Esophagus muscularis mucosa (tissue), 4 donors: ENCODE data around the gene FMN2. TPM values are rescaled to one million over a fixed set of nuclear protein-coding genes. Genes with fewer than 3 reads are reported as not detected.

Experiments
- DNase-seq: peaks from one replicate; pipeline ENCODE4 v3.0.0-alpha.2; 2017; ENCODE audit errors: extremely low spot score
- H3K27ac ChIP-seq, 4 donors: fragments of 200-600 bp; sonication (generic); replicated peaks in 1 of 4; 1 replicate in 3 of 4; 2 replicates in 1 of 4; pipeline ENCODE4 v1.5.1; 2016 to 2019; ENCODE audit warnings: mild to moderate bottlenecking in 1 of 4
- H3K27me3 ChIP-seq, 4 donors: fragments of 200-600 bp; sonication (generic); one replicate each; pipeline versions ENCODE4 v1.5.1 to v1.6.0; 2016 to 2019
- H3K36me3 ChIP-seq, 4 donors: fragments of 200-600 bp; sonication (generic); one replicate each; pipeline ENCODE4 v1.5.1; 2016 to 2019
- H3K4me1 ChIP-seq, 4 donors: fragments of 200-600 bp; sonication (generic); one replicate each; pipeline ENCODE4 v1.5.1; 2016 to 2019
- H3K4me3 ChIP-seq, 4 donors: fragments of 200-600 bp; sonication (generic); 1 replicate in 2 of 4; 2 replicates in 2 of 4; pipeline ENCODE4 v1.5.1; 2016 to 2019; ENCODE audit warnings: mild to moderate bottlenecking in 4 of 4, moderate library complexity in 1 of 4
- H3K9me3 ChIP-seq, 4 donors: fragments of 200-600 bp; sonication (generic); 1 replicate in 3 of 4; 2 replicates in 1 of 4; pipeline ENCODE4 v1.5.1; 2016 to 2019
- CTCF ChIP-seq, 3 experiments: fragments of 200-600 bp in 2 of 3; fragments of 450-650 bp in 1 of 3; sonication (generic) in 2 of 3; IDR thresholded peaks; one replicate each; pipeline ENCODE4 v1.5.1; 2017 to 2019; ENCODE audit warnings: antibody characterized with exemption in 3 of 3, mild to moderate bottlenecking in 2 of 3, moderate library complexity in 1 of 3
- EP300 ChIP-seq: sonication (generic); formaldehyde crosslinking; IDR thresholded peaks from one replicate; pipeline ENCODE4 v1.6.1; 2017; ENCODE audit warnings: antibody characterized with exemption
- POLR2A ChIP-seq: fragments of 450-650 bp; IDR thresholded peaks from one replicate; pipeline ENCODE4 v1.6.1; 2017; ENCODE audit warnings: antibody characterized with exemption, moderate library complexity, mild to moderate bottlenecking, low read depth
- POLR2AphosphoS5 ChIP-seq, 2 donors: sonication (generic); formaldehyde crosslinking; IDR thresholded peaks; one replicate each; pipeline ENCODE4 v1.6.1; 2017; ENCODE audit warnings: antibody characterized with exemption in 2 of 2
- WGBS: methylation state at CpG from one replicate; pipeline ENCODE4 v1.1.5; 2018; 5-methylcytosine and 5-hydroxymethylcytosine counted together
- intact Hi-C: fragments of 100-400 bp; cut with DNase I; formaldehyde crosslinking; loops from one replicate; pipeline ENCODE4 v1.15.1; 2023
- total RNA-seq, 4 donors: library from RNA; depleted of rRNA; stranded (reverse); fragments of >200 nt; gene quantifications; one replicate each; pipeline versions ENCODE4 v1.1.0 to v1.2.1, GENCODE V29; 2016

Gene FMN2
- total RNA-seq, 4 donors from 2014 or later: 0.32 to 2.5 (median 1.4) TPM

- Histone ChIP-seq H3K4me1 (peaks cover 0 to 33% (median 19%) of the 10 kb centered on the region in 4 donors), H3K27me3 (no peaks in the 10 kb centered on the region), H3K27ac (no peak overlapping the region), H3K36me3 (no peaks in the 10 kb centered on the region), H3K9me3 (no peaks in the 10 kb centered on the region), H3K4me3 (no peak overlapping the region)
- TF ChIP-seq EP300 (no peak), CTCF (IDR thresholded peaks at IDR 0.05) (no peak), POLR2A (no peak), POLR2AphosphoS5 (IDR thresholded peaks at IDR 0.05) (no peak)
- intact Hi-C loops: no loop called here
- WGBS: 45% methylated on average over 2 of the region's 2 CpGs
- DNase-seq: no peak
Observed at GRCh38 chr1:240343045-240343444, 251.4 kb downstream of the FMN2 start.

GRCh38 chr1:240343966-240344365 is 252.3 kb downstream of the FMN2 start:
- DNase-seq: no peak
- no peak overlapping the region for H3K27ac ChIP-seq
- H3K4me3 ChIP-seq: no peak overlapping the region
- no peak for TF ChIP-seq CTCF (IDR thresholded peaks at IDR 0.05)
- TF ChIP-seq POLR2AphosphoS5 (IDR thresholded peaks at IDR 0.05): no peak
- TF ChIP-seq POLR2A: no peak
- TF ChIP-seq EP300: no peak
- no peaks in the 10 kb centered on the region for H3K36me3 ChIP-seq
- H3K4me1 ChIP-seq: peaks cover 0 to 32% (median 17%) of the 10 kb centered on the region in 4 donors
- intact Hi-C loops: no loop called here
- no peaks in the 10 kb centered on the region for H3K27me3 ChIP-seq
- H3K9me3 ChIP-seq: no peaks in the 10 kb centered on the region

GRCh38 chr1:240344918-240345317 is 253.2 kb downstream of the FMN2 start:
- H3K9me3 ChIP-seq: no peaks in the 10 kb centered on the region
- no peak for TF ChIP-seq POLR2AphosphoS5 (IDR thresholded peaks at IDR 0.05)
- no peak for TF ChIP-seq CTCF (IDR thresholded peaks at IDR 0.05)
- no peak for TF ChIP-seq POLR2A
- TF ChIP-seq EP300: no peak
- intact Hi-C loops: no loop called here
- DNase-seq: no peak
- H3K4me1 ChIP-seq: peaks cover 0 to 32% (median 22%) of the 10 kb centered on the region in 4 donors
- no peaks in the 10 kb centered on the region for H3K27me3 ChIP-seq
- H3K27ac ChIP-seq: no peak overlapping the region
- no peak overlapping the region for H3K4me3 ChIP-seq
- H3K36me3 ChIP-seq: no peaks in the 10 kb centered on the region

GRCh38 chr1:240349695-240350094 is 258.0 kb downstream of the FMN2 start:
- Histone ChIP-seq H3K27me3 (no peaks in the 10 kb centered on the region), H3K36me3 (no peaks in the 10 kb centered on the region), H3K9me3 (no peaks in the 10 kb centered on the region), H3K27ac (no peak overlapping the region), H3K4me1 (peaks cover 0 to 12% (median 1%) of the 10 kb centered on the region in 4 donors), H3K4me3 (no peak overlapping the region)
- DNase-seq: no peak
- TF ChIP-seq EP300: no peak
- no peak for TF ChIP-seq CTCF (IDR thresholded peaks at IDR 0.05)
- TF ChIP-seq POLR2A: no peak
- no peak for TF ChIP-seq POLR2AphosphoS5 (IDR thresholded peaks at IDR 0.05)
- intact Hi-C loops: no loop called here
- WGBS: 45% methylated on average over 2 of the region's 2 CpGs

- Histone ChIP-seq H3K36me3 (no peaks in the 10 kb centered on the region), H3K4me3 (no peak overlapping the region), H3K4me1 (peaks cover 0 to 9% (median 0%) of the 10 kb centered on the region in 4 donors), H3K27ac (no peak overlapping the region), H3K9me3 (no peaks in the 10 kb centered on the region), H3K27me3 (no peaks in the 10 kb centered on the region)
- WGBS: 84% methylated on average over 1 of the region's 1 CpG
- intact Hi-C loops: no loop called here
- no peak for TF ChIP-seq EP300
- no peak for TF ChIP-seq POLR2AphosphoS5 (IDR thresholded peaks at IDR 0.05)
- TF ChIP-seq POLR2A: no peak
- no peak for TF ChIP-seq CTCF (IDR thresholded peaks at IDR 0.05)
- DNase-seq: no peak
Observed at GRCh38 chr1:240350910-240351331, 259.2 kb downstream of the FMN2 start.
